GM19372 (cell line): ENCODE measurements around the gene PRR16.
"Not testable (repeated sequence)": the region's sequence is repeated elsewhere in the genome, so short reads cannot be mapped to it uniquely, and the experiment has no call there.

Experiments
- ATAC-seq: cut with Tn5 transposase; IDR thresholded peaks from one replicate; pipeline ENCODE4 v1.9.1; 2021; ENCODE audit warnings: mild to moderate bottlenecking, low read depth, moderate library complexity; ENCODE audit not compliant: unreplicated experiment

Gene PRR16

DNA sequence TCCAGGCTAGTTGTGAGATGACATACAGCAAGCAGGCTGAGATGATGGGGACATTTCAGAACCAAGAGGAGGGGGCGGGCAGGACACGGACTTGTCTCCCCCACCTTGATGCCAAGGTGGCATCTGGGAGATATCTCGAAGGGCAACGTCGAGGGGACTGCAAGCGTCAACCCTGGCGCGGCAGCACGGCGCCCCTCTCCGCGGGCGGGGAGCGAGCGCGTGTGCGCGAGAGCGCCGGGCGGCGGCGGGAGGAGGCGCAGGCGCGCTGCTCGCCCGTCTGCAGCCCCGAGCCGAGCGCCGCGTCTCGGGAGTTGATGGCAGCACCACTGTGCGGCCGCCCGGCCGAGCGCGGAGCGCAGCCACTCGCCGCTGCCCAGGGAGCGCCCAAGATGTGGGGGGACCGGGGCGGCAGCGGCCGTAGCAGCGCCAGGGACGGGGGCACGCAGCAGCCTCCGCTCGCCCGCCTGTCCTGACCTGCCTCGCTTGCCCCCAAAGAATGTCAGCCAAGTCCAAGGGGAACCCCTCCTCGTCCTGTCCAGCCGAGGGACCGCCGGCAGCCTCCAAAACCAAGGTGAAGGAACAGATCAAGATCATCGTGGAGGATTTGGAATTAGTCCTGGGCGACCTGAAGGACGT, at the start of gene PRR16:
PRR16 (plus strand) TSS at position 310 of the 636 bp plus-strand sequence.
- ATAC-seq, result peak; percentile 86

- no peak for ATAC-seq
These were observed 48.1 kb upstream of the PRR16 start for GRCh38 chr5:120415985-120416384.

- no peak for ATAC-seq
These were observed 45.0 kb upstream of the PRR16 start for GRCh38 chr5:120419127-120419526.

DNA sequence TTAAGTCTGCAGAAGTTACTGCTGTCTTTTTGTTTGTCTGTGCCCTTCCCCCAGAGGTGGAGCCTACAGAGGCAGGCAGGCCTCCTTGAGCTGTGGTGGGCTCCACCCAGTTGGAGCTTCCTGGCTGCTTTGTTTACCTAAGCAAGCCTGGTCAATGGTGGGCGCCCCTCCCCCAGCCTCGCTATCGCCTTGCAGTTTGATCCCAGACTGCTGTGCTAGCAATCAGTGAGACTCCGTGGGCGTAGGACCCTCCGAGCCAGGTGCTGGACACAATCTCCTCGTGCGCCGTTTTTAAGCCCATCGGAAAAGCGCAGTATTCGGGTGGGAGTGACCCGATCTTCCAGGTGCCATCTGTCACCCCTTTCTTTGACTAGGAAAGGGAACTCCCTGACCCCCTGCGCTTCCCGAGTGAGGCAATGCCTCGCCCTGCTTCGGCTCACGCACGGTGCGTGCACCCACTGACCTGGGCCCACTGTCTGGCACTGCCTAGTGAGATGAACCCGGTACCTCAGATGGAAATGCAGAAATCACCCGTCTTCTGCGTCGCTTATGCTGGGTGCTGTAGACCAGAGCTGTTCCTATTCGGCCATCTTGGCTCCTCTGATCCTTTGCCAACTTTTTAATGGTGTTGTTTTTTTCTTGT, 37.3 kb upstream of the PRR16 start:
- not testable (repeated sequence) for ATAC-seq

DNA sequence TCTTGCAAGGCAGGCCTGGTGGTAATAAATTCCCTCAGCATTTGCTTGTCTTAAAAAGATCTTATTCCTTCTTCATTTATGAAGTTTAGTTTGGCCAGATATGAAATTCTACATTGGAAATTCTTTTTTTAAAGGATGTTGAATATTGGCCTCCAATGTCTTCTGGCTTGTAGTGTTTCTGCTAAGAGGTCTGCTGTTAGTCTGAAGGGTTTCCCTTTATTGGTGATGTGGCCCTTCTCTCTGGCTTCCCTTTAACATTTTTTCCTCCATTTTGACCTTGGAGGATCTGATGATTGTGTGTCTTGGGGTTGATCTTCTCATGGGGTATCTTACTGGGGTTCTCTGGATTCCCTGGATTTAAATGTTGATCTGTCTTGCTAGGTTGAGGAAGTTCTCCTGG, 33.5 kb upstream of the PRR16 start:
- ATAC-seq, result no peak

DNA sequence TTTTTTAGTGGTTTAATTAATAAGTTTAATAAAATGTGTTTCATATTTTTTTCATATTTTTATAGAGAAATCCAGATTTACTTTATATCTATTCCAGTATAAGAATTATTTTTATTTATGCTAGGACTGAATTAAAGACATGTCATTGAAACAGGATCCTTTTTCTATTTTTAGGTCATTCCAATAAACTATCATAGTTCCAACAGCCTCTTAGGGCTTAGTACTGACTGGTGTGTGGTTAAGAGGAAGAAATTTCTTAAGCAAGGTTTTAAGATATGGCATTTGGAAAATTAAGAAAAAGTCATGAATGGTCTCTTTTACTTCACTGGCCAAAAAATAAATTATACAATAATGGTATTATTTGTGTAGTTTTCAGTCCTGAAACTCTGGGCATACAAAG, 31.2 kb upstream of the PRR16 start:
- no peak for ATAC-seq

- ATAC-seq, result no peak
These were observed 29.0 kb upstream of the PRR16 start for GRCh38 chr5:120435129-120435528.

DNA sequence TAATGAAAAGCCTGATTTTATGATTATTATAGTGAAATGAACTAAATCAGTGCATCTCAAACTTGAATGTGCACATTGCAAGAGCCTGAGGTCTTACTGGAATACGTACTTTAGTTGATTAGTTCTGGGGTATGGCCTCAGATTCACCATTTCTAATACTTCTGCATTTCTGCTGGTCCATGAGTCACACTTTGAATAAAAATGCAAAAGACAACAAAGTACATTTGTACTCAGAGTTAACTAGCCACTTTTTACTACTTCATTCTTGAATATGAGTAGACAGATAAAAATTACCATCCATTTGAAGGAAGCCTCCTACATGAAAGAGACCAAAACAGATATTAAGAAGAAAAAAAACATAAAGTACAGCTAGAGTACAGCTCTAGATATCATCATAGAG, 27.1 kb upstream of the PRR16 start:
- ATAC-seq, result no peak

GRCh38 chr5:120442694-120443093, 21.4 kb upstream of the PRR16 start:
- no peak for ATAC-seq

DNA sequence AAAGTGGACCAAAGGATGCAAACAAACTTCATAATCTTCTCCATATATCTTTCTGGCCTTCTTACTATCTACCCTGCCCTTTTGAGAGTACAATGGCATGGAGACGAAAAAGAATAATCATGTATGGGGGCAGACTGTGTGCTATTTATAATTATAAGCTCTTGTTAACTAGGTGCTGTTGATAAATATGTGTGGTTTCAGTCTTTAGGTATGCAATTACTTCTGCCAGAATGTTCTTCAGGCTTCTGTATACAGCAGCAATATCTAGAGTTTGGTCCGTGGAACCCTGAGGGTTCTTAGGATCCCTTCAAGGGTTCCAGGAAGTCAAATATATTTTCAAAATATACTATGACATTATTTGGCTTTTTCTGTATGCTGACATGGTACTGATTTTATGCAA, 20.5 kb upstream of the PRR16 start:
- no peak for ATAC-seq

GRCh38 chr5:120446068-120446492, 18.0 kb upstream of the PRR16 start:
- no peak for ATAC-seq

GRCh38 chr5:120446901-120447300, 17.2 kb upstream of the PRR16 start:
- ATAC-seq, result no peak

DNA sequence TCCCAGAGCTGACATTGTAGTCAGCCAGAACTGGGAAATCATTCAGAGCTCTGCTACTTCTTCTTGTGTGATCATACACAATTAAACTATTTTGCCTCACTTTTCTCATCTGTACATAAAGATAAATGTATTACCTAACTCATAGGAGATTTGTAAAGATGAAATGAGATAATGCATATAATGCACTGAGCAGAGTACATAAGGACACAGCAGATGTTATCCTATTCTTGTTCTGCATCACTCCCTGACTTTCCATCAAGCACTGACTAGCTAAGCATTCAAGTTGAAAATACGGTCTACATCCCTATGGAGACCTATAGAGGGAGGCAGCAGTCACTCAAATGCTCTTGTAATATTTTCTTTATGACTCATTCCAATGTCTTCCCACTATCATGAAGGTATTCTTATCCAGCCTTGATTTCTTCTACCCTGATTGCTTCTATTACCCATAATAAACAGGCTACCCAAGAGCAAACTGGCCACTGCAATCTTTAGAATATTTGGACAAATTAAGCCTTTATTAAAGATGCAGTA, 16.3 kb upstream of the PRR16 start:
- no peak for ATAC-seq

DNA sequence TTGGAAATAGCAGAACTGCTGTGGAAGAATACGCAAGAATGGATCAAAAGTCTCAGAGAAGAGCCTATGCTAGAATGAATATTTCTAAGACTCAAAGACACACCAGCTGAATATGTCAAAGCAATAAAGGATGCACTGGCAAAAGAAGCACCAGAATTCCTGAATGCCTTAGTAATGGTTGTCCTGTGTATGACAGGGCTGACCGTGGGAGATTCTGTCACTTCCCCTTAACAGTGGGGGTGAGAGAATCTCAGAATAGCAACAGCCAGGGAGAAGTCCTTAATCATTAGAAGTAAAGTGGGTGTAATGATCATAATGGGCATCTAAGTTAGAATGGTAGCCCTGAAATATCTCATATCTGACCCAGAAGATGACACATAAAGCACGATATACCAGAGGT, 14.6 kb upstream of the PRR16 start:
- ATAC-seq, result no peak

DNA sequence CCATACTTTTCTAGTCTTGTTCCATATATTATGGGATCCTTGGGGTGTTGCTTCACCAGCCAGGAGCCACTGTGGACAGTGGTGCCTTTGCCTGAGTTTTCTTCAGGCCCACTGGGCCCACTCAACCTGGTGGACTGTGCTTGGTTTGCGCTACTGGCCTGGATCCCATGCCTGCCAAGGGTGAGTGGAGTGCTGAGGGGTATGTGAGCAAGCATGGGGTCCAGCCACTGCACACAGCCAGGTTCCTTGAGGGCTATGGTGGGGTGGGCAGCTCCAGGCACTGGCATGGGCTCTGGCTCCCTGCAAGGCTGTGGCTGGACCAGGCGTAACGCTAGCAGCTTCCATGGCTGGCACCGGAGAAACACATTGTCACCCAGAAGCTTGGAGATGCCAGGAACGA, 13.2 kb upstream of the PRR16 start:
- no peak for ATAC-seq

DNA sequence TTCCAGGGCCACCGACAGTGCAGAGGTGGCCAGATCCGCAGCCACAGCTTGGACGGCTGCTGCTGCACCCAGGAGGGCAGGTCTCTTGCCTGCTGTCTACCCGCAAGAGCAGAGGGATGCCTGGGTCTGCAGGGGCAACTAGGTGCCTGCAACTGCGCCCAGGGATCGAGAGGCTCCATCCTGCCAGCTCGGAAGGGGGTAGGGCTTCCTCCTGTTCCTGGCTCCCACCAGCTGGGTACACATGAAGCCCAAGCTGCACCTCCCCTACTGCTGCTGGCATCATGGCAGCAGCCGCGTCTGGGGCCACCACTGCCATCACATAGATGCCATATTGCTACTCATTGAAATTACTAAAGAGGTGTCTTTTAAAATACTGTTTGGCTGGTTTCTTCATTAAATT, 12.7 kb upstream of the PRR16 start:
- ATAC-seq, result no peak

DNA sequence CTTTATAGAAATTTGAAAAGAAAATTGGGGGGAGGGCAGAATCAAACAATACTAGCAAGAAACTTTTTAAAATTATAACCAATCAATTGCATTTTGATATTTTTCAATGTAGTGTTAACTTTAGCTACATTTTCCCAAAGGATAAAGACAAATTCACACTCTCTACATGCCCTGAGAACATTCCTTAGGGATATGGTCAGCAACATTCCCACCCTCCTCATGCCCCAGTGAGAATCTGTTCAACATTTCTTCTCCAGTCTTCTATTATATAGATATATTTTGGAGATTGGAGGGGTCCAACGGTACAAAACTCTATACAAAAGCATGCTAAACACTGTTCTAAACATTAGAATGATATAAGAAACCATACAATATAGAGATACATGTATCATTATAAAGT, 11.6 kb upstream of the PRR16 start:
- ATAC-seq, result no peak

DNA sequence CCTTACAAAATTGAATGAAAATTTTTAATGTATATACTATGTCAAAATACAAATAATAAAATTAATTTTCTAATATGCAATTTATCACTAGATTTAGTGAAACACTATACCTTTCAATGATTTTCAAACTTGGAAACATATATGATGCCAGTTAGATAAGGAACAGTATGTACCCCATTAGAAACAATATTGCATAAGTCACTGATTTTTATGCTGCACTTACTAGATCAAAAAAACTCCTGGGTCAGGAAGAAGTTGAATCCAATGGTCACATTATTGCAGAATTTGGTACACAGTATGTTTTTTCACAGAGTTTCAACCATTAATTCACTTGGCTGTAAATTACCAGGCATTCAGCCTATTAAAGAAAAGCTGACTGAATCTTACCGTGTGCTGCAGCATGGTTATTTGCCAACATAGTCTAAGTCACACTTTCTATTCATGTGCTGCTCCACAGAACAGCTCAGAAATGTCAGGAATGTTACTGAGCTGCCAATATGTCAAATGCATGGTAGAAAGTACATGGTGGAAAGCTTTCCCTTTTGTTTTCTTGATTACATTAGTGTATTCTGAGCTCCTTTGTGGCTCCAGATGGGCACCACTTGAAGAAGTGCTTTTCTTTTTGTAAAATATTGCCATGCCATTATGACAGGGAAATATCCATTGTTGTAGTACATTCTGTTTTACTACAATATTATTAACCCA, 9.9 kb upstream of the PRR16 start:
- no peak for ATAC-seq

DNA sequence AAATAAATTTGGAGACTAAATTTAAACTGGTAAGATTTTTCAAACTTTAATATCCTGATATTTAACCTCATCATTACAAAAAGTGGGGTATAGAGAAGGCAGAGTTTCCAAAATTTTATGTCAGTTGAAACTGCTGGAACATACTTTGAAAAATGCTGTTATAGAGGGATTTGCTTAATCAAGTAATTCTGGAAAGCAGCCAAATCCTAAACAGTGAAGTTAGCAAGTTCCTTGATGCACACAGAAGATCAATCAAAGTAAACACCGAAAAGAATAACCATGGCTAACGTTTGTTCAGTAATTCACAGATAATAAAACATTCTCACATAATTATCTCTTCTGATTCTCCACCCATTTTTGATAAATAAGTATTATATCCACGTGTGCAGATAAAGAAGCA, 8.1 kb upstream of the PRR16 start:
- ATAC-seq, result no peak

- peak; percentile 89 for ATAC-seq
These were observed 6.1 kb upstream of the PRR16 start for GRCh38 chr5:120457839-120458507.

DNA sequence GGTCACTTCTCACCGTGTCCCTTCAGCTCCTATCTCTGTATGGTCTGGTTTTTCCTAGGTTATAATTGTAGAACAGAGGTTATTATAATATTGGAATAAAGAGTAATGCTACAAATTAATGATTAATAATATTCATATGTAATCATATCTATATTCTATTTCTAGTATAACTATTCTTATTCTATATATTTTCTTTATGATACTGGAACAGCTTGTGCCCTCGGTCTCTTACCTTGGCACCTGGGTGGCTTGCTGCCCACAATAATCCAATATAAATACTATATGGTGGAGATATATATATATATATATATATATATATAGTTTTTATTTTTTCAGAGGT, 5.6 kb upstream of the PRR16 start:
- ATAC-seq, result not testable (repeated sequence)
